Adipose tissue (tissue), 3 donors: ENCODE measurements around the gene CLMP. TPM values are rescaled to one million over a fixed set of nuclear protein-coding genes. Genes with fewer than 3 reads are reported as not detected.

ENCODE experiments used
- H3K27ac ChIP-seq: one replicate; pipeline ENCODE4 v1.5.1; 2013; ENCODE audit warnings: low read depth, low read length
- WGBS, 3 donors: extraction: QIAGEN DNeasy Blood & Tissue Kit; methylation state at CpG; one replicate each; pipeline ENCODE4 v1.1.7; 2013; 5-methylcytosine and 5-hydroxymethylcytosine counted together
- polyA plus RNA-seq, 3 donors: library from polyadenylated mRNA; stranded (reverse); fragments of 200-250 nt; gene quantifications; one replicate each; pipeline ENCODE4 v1.2.3, GENCODE V29; 2013
- donor health status: healthy with polysubstance abuse.
- donor health status: Bipolar disorder and iron deficiency.
- donor health status: healthy.

Gene CLMP
- polyA plus RNA-seq, 3 donors = 8.4 to 58.0 (median 39.9) TPM

DNA sequence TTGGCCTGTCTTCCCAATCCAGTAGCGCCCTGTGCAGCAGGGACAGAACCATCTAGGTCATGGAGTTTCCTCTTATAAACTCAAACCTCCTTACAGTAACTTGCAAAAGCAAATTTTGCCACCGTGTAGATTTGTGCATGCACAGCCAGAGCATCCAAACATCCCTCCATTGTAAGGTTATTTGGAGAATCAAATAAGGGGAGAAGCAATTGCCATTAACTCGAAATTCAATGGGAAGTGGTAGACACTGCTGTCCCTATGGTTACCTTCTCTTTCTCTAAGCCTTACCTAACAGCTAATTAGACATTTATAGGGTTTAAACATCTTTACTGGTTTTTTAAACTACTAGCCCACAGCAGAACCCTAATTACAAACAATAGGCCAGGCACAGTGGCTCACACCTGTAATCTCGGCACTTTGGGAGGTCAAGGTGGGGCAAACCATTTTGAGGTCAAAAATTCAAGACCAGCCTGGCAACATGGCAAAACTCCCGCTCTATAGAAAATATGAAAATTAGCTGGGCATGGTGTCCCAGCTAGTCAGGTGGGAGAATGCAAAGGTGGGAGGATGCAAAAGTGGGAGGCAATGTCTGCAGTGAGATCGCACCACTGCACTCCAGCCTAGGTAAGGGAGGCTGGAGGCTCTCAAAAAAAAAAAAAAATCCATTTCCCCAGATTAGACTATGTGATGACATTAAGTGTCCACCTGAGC is 139.7 kb downstream of the CLMP start:
- H3K27ac ChIP-seq = no peak overlapping the region
- WGBS, 3 donors = 63 to 70% (median 67%) methylated on average over 6 of the region's 6 CpGs

DNA sequence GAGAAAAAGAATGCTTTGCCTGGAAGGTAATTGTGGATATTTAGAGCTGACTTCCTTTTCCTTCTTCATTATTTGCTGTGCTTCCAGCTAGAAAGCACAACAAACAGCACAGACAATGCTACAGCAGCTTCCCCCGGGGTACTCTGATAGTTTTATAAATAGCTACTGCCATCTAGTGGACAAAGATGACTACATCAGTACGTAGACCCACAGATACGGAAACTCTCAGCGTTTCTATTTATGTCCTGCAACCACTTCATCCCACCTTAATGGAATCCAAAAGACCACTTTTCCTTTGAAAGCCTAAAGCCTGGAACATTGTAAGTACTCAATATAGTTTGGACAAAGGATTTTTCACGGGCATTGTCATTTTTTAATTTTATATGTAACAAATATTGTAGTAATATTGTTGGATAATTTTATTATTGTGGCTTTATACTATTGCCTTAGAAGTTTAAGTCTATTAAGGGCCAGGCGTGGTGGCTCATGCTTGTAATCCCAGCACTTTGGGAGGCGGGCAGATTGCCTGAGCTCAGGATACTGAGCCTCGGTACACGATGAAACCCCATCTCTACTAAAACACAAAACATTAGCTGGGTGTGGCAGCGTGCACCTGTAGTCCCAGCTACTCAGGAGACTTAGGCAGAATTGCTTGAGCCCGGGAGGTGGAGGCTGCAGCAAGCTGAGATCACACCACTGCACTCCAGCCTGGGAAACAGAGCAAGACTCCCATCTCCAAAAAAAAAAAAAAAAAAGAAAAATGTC is 140.6 kb downstream of the CLMP start:
- WGBS, 3 donors = 31 to 33% (median 32%) methylated on average over 11 of the region's 11 CpGs
- H3K27ac ChIP-seq = no peak overlapping the region

DNA sequence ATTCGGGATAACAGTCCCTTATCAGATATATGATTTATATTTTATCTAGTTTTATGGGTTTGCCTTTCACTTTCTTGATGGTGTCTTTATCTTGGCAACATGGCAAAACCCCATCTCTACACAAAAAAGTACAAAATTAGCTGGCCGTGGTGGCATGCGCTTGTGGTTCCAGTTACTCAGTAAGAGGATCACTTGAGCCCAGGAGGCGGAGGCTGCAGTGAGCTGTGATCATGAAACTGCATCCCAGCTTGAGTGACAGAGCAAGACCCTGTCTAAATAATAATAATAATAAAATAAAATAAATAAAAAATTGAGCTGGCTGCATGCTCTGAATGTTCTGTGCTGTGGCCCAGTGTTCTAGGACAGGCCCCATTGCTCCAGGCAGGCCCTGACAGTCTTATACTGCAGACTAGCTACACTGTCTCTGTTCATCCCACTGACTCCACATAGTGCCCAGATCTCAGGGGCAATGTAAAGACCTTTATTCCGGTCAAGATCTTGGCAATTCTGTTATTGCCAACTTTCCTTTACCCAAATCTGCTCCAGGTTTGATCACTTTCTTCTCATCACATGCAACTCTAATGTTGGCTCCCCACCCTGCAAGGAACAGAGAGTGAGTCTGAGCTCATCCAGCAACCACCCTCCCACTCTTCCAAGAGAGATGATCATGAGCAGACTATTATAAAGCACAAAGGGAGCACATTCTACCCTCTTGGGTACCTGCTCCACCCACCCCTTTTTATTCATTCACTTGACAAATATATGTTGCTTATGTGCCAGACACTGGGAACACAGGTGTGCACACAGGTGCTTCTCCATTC is 141.9 kb downstream of the CLMP start:
- H3K27ac ChIP-seq = no peak overlapping the region
- WGBS, 3 donors = 83 to 93% (median 86%) methylated on average over 5 of the region's 5 CpGs

DNA sequence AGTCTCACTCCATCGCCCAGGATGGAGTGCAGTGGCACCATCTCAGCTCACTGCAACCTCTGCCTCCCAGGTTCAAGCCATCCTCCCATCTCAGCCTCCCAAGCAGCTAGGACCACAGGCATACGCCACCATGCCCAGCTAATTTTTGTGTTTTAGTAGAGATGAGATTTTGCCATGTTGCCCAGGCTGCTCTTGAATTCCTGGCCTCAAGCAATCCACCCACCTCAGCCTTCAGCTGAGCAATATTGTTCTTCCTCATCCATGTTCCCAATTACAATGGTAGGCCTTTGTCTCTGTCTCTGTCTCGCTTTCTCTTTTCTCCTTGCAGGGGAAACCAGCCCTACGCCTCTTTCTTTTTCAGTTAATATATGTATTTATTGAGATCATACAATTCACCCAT is 143.4 kb downstream of the CLMP start:
- 98 to 99% (median 98%) methylated on average over 4 of the region's 4 CpGs for WGBS, 3 donors
- H3K27ac ChIP-seq = no peak overlapping the region

DNA sequence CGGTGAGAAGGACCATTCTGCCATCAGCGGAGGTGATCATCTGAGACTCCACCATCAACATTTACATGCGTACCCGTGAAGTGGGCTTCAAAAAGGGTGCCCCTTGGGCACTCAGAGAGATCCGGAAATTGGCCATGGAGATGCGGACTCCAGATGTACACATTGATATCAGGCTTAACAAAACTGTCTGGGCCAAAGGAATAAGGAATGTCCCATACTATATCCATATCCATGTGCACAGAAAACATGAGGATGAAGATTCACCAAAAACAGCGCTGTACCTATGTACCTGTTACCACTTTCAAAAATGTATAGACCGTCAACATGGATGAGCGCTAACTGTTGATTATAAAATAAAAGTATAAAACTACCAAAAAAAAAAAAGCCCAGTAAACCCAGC is 143.9 kb downstream of the CLMP start:
- no peak overlapping the region for H3K27ac ChIP-seq
- 92 to 99% (median 98%) methylated on average over 9 of the region's 9 CpGs for WGBS, 3 donors

DNA sequence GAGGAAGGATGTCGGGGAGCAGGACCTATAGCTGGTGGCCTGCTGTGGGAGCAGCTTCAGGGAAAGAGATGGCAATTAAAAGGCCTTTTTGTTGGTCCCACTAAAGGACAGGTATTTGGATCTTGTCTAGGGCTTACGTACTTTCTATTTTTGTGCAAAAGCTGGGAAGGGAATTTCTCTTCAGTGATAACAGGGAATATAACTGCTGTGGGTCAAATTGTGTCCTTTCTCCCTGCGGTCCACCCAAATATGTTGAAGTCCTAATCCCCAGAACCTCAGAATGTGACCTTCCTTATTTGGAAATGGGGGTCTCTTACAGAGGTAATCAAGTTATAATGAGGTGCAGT is 147.1 kb downstream of the CLMP start:
- WGBS, 3 donors = 85 to 95% (median 94%) methylated on average over 3 of the region's 3 CpGs
- H3K27ac ChIP-seq = no peak overlapping the region

DNA sequence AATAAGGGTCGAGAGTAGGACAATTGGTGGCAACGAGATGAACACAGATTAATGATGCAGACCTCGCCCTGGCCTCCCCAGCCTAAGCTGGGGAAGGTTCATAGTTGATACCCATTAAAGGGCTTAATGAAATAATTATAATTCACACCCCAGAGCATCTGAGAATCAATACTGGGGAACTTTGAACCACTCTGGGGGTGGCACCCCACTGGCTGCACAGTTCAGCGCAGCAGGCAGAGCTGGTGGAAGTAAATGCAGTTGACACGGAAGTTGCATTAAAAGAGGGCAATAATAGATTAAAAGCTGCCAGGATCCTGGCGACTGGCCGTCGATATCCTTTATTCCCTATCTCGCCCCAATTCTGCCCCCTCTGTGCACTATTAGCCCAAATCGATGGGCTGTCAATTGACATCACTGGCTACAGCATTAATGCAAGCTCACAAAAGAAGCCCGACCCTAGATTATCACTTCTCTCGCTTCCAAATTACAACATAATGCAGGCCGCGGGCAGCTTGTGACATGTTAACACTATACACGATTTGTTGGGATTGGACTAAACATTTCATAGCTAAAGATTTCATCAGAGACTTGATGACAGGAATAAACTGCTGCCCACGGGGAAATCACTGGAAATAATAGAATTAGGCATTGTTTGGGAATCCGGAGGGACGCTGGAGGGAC is 147.6 kb downstream of the CLMP start:
- 78 to 81% (median 80%) methylated on average over 18 of the region's 18 CpGs for WGBS, 3 donors
- H3K27ac ChIP-seq = no peak overlapping the region

DNA sequence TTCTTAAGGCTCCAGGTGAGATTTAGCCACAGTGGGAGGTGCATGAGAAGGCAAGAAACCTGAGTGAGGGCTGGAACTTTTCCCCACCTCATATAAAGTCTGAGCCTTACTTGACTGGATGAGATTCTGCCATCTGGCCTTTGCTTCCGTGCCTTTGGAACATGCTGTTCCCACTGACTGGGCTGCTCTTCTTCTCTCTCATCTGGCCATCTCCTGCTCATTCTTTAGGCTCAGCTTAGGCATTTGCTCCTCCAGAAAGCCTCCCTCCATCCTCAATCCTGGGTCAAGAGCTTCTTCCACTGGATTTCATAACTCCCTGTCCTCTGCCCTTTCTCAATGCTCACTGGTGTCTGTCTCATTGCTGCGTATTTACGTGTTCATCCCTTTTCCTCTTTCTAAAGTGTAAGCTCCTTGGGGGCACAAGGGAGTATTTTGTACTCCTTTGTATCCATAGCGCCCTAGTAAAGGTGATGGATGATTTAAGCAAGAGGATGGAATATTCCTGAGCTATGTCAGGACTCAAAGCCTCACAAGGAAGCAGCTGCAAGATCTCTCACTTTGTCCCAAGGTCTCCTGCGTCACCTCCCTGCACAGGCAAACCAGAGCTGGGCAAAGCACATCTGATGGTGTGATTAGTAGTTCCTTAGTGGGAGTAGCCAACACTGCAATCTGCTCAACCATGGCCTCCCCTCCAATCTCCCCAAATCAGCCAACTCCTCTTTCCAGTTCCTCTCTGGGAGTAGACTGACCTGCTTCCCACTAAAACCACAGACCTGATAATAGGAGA is 148.4 kb downstream of the CLMP start:
- WGBS, 3 donors = 72 to 74% (median 74%) methylated on average over 5 of the region's 5 CpGs
- no peak overlapping the region for H3K27ac ChIP-seq

DNA sequence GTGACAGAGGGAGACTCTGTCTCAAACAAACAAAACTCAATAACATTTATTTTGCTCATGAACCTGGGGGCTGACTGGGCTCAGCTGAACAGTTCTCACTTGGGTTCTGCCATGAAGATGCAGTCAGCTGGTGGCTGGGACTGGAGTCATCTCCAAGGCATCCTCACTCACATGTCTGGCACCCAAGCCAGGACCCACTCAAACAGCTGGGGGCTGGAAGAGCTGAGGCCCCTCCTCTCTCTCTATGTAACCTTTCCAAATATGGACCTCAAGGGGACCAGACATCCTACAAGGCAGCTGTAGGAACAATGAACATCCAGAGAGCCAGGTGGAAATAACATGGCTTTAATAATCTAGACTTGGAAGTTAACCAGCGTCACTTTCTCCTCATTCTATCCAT is 149.9 kb downstream of the CLMP start:
- WGBS, 3 donors = 92 to 97% (median 95%) methylated on average over 1 of the region's 1 CpG
- no peak overlapping the region for H3K27ac ChIP-seq

DNA sequence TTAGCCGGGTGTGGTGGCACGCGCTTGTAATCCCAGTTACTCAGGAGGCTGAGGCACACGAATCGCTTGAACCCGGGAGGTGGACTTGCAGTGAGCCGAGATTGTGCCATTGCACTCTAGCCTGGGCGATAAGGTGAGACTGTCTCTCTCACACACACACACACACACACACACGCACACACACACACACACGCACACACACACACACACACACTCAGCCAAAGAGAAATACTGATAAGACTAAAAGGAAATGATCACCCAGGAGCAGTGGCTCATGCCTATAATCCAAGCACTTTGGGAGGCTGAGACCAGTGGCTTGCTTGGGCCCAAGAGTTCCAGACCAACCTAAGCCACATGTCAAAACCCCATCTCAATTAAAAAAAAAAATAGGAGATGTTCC is 153.9 kb downstream of the CLMP start:
- H3K27ac ChIP-seq = no peak overlapping the region
- WGBS, 3 donors = 87 to 97% (median 91%) methylated on average over 9 to 10 of the region's 10 CpGs

DNA sequence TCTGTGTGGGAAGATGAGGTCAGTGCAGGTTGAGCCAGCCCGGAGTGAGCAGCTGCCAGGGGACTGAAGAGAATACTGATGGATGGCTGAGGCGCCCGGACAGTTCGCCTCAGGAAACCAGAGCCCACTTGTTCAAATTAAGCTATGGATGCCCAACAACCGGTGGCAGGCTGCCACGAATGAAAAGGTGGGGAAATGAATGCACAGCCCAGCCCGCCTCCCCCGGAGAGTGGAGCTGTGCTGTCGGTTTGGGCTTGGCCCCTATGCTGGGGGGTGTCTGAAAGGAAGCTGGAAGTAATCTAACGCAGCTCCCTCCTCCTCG is 155.0 kb downstream of the CLMP start:
- H3K27ac ChIP-seq = no peak overlapping the region
- WGBS, 3 donors = 38 to 55% (median 45%) methylated on average over 11 of the region's 11 CpGs

DNA sequence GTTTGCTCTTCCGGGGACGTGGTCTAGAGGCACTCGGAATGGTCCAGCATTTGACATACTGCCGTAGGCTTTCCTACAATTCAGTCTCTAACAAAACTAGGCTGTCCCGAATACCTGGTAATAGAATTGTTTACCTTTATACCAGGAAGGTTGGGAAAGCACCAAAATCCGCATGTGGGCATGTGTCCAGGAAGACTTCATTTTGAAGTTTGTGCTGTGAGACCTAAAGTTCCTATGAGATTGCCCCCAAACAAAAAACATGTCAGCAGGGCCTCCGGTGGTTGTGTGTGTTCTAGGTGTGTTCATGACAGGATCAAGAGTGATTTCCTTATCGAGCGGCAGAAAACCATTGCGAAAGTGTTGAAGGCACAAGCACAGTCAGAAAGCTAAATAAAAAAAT is 159.2 kb downstream of the CLMP start:
- WGBS, 3 donors = 69 to 83% (median 75%) methylated on average over 10 of the region's 10 CpGs
- H3K27ac ChIP-seq = no peak overlapping the region

DNA sequence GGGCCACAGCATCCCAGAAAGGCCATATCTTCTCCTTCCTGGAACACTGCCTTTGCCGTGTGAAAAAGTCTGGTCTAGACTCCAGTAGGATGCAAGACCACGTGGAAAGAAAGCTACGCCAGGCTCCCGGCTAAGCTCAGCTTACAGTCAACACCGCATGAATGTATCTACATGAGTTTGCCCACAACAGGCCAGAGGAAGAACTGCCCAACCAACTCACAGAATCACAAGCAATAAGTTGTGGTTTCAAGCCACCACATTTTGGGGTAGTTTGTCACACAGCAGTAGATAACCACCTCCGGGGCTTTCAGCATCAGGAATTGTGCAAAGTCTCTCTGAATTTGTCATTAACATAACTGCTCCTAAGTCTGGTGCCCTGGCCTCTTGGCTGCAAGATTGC is 160.5 kb downstream of the CLMP start:
- no peak overlapping the region for H3K27ac ChIP-seq
- 52 to 85% (median 60%) methylated on average over 6 of the region's 6 CpGs for WGBS, 3 donors

DNA sequence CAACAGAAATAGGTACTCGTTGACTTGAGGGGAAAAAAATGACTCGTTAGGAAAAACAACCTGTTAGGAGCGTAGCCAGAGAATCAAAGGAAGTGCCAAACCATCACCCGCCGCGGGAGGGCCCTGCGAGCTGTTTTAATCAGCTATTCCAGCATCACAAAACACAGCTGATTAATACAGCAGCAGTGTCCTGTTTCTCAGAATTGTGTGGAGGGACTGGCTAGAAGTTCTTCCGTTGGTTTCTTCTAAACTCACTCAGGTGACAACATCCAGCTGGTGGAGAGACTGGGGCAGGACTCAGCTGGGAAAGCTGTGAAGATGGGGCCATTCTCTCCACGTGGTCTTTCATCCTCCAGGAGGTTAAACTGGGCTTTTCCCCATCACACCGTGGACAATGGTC is 161.2 kb downstream of the CLMP start:
- H3K27ac ChIP-seq = no peak overlapping the region
- 42 to 51% (median 47%) methylated on average over 10 of the region's 10 CpGs for WGBS, 3 donors

DNA sequence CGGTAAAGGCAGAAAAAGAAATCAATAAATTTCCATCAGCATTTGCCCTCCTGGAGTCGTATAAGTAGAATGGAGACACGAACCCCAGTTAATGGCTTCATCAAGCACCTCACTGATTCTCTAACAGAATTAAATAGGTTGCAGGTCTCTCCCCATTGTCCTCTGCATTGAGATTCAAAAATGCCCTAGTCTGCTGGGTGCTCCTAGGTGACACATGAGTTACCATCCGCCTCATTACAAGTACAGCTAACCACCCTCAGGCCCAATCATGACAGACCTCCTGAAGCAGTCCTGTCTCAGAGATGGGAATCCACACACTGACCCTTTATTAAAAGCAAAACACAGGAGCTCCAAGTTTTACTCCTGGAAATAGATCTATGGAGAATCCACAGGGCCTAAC is 164.5 kb downstream of the CLMP start:
- H3K27ac ChIP-seq = no peak overlapping the region
- 61 to 90% (median 76%) methylated on average over 4 of the region's 4 CpGs for WGBS, 3 donors

DNA sequence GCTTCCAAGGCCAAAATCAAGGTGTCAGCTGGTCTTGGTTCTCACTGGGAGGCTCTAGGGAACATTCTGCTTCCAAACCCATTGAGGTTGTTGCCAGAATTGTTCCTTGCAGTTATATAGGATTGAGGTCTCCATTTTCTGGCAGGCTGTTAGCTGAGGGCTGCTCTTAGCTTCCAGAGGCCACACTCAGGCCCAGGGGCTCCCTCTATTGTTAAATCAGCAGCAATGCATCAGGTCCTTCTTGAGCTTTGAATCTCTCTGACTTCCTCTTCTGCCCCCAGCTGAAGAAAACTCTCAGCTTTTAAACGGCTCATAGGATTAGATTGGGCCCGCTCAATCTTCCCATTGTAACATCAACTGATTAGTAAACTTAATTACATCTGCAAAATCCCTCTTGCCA is 174.1 kb downstream of the CLMP start:
- 36 to 59% (median 36%) methylated on average over 2 of the region's 2 CpGs for WGBS, 3 donors
- no peak overlapping the region for H3K27ac ChIP-seq
